A549 (cell line): ENCODE results near the gene FRMD4A. TPM values are rescaled to one million over a fixed set of nuclear protein-coding genes. Genes with fewer than 3 reads are reported as not detected.

ENCODE experiments used
- ATAC-seq, 2 experiments: fragments of 200-7000 bp in 1 of 2; fragments of >200 bp in 1 of 2; cut with Nextera tagmentation in 1 of 2; cut with Tn5 transposase in 1 of 2; 3 replicates each; pipeline versions ENCODE4 v1.8.0 to v1.9.1; 2018 to 2020; ENCODE audit warnings: mild to moderate bottlenecking in 1 of 2, moderate library complexity in 1 of 2
- CTCF ChIA-PET: fragments of 300-600 bp; sonication (Branson Sonifier 250); formaldehyde crosslinking; extraction: SDS; loops from one replicate; lab custom pipeline; 2021; ENCODE audit warnings: antibody characterized with exemption, inconsistent platforms; lab: Yijun Ruan, JAX
- POLR2A ChIA-PET: fragments of 350-600 bp; formaldehyde crosslinking; extraction: SDS; loops from one replicate; lab custom pipeline; 2021; ENCODE audit warnings: antibody characterized with exemption, inconsistent platforms; lab: Yijun Ruan, JAX
- DNase-seq, 2 experiments: peaks; one replicate each; pipeline versions ENCODE4 v3.0.0 to v3.0.0-alpha.2; 2011 to 2016; ENCODE audit warnings: low read depth in 1 of 2, low spot score in 1 of 2
- FAIRE-seq: peaks from 2 replicates; lab custom pipeline; 2011; peaks lifted over from hg19 to GRCh38; lab: Jason Lieb, UNC
- H3K27ac ChIP-seq, 2 experiments: fragments of >200 bp; sonication (Bioruptor Twin); formaldehyde crosslinking; 3 replicates each; pipeline ENCODE4 v1.5.1; 2016 to 2017
- H3K4me1 ChIP-seq: fragments of >200 bp; sonication (Bioruptor Twin); formaldehyde crosslinking; 3 replicates; pipeline ENCODE4 v1.6.1; 2016
- H3K4me2 ChIP-seq: fragments of >200 bp; sonication (Bioruptor Twin); formaldehyde crosslinking; 3 replicates; pipeline ENCODE4 v1.6.1; 2016
- H3K4me3 ChIP-seq: fragments of >200 bp; sonication (Bioruptor Twin); formaldehyde crosslinking; 3 replicates; pipeline ENCODE4 v1.5.1; 2016
- H3K9me3 ChIP-seq: fragments of >200 bp; sonication (Bioruptor Twin); formaldehyde crosslinking; 3 replicates; pipeline ENCODE4 v1.6.1; 2016
- EP300 ChIP-seq, 2 experiments: fragments of >200 bp; sonication (Bioruptor Twin); formaldehyde crosslinking; IDR thresholded peaks; 2 replicates in 1 of 2; 3 replicates in 1 of 2; pipeline ENCODE4 v1.6.1; 2016 to 2017
- ESRRA ChIP-seq: fragments of 150-350 bp; IDR thresholded peaks from 2 replicates; pipeline ENCODE4 v1.6.1; 2014; ENCODE audit warnings: mild to moderate bottlenecking, low read length, borderline replicate concordance
- FOSB ChIP-seq: fragments of 250-450 bp; sonication (Bioruptor Pico); IDR thresholded peaks from 2 replicates; pipeline ENCODE4 v1.5.0; 2020; ENCODE audit warnings: mild to moderate bottlenecking, moderate library complexity
- FOSL2 ChIP-seq, 2 experiments: fragments of 450-650 bp in 1 of 2; fragments of >200 bp in 1 of 2; sonication (Bioruptor Twin) in 1 of 2; formaldehyde crosslinking; IDR thresholded peaks; 2 replicates each; pipeline versions ENCODE4 v1.5.0 to v1.6.1; 2016 to 2020; ENCODE audit warnings: mild to moderate bottlenecking in 1 of 2, moderate library complexity in 1 of 2
- FOXS1 ChIP-seq: fragments of 250-450 bp; sonication (Bioruptor Pico); IDR thresholded peaks from 2 replicates; pipeline ENCODE4 v1.5.0; 2020; ENCODE audit warnings: mild to moderate bottlenecking, moderate library complexity
- GATA3 ChIP-seq: IDR thresholded peaks from 2 replicates; pipeline ENCODE4 v1.6.1; 2012; ENCODE audit warnings: borderline replicate concordance
- HDAC2 ChIP-seq: fragments of 200-600 bp; sonication (generic); IDR thresholded peaks from 2 replicates; pipeline ENCODE4 v1.6.1; 2016
- HEYL ChIP-seq: fragments of 250-450 bp; sonication (Bioruptor Pico); IDR thresholded peaks from 2 replicates; pipeline ENCODE4 v1.8.0; 2021; ENCODE audit warnings: mild to moderate bottlenecking, moderate library complexity
- HOXA7 ChIP-seq: fragments of 250-450 bp; sonication (Bioruptor Pico); IDR thresholded peaks from 2 replicates; pipeline ENCODE4 v1.5.0; 2020; ENCODE audit warnings: mild to moderate bottlenecking, moderate library complexity
- HOXB5 ChIP-seq: fragments of 250-450 bp; sonication (Bioruptor Pico); IDR thresholded peaks from 2 replicates; pipeline ENCODE4 v1.5.0; 2020; ENCODE audit warnings: mild to moderate bottlenecking, moderate library complexity
- KDM5A ChIP-seq: fragments of 200-600 bp; sonication (generic); IDR thresholded peaks from 2 replicates; pipeline ENCODE4 v1.6.1; 2016; ENCODE audit warnings: antibody characterized with exemption, mild to moderate bottlenecking
- MAZ ChIP-seq: fragments of 150-350 bp; IDR thresholded peaks from 2 replicates; pipeline ENCODE4 v1.6.1; 2014; ENCODE audit warnings: antibody characterized with exemption, low read depth, low read length, borderline replicate concordance
- REST ChIP-seq: fragments of 200-600 bp; sonication (generic); IDR thresholded peaks from 2 replicates; pipeline ENCODE4 v1.6.1; 2016; ENCODE audit warnings: antibody characterized with exemption, mild to moderate bottlenecking, moderate library complexity
- RNF2 ChIP-seq: fragments of 200-600 bp; sonication (generic); IDR thresholded peaks from 2 replicates; pipeline ENCODE4 v1.6.1; 2016; ENCODE audit warnings: low read depth, mild to moderate bottlenecking, antibody characterized with exemption, moderate library complexity, borderline replicate concordance
- SREBF2 ChIP-seq: fragments of 450-650 bp; IDR thresholded peaks from 2 replicates; pipeline ENCODE4 v1.6.1; 2014; ENCODE audit warnings: mild to moderate bottlenecking, moderate library complexity
- ZC3H11A ChIP-seq: fragments of 450-650 bp; IDR thresholded peaks from 2 replicates; pipeline ENCODE4 v1.6.1; 2014; ENCODE audit warnings: antibody characterized with exemption, mild to moderate bottlenecking
- WGBS: methylation state at CpG from one replicate; pipeline ENCODE4 v1.1.6; 2017; ENCODE audit errors: missing lambda C conversion rate; 5-methylcytosine and 5-hydroxymethylcytosine counted together
- polyA plus RNA-seq, 4 experiments: library from polyadenylated mRNA; depleted of rRNA in 3 of 4; stranded (reverse); fragments of >200 nt; fragmentation: RNase III in 1 of 4; extraction: RNeasy Plus Mini Kit Qiagen cat#74134 plus additional on column Dnase treatment in 1 of 4; gene quantifications; 2 replicates in 3 of 4; 3 replicates in 1 of 4; pipeline ENCODE4 v1.2.3, GENCODE V29; 2011 to 2017
- TF ChIP-seq, protein P1 (sequence below): IDR thresholded peaks from 2 replicates; pipeline ENCODE4 v1.6.1; 2012
- TF ChIP-seq, protein P2 (sequence below): fragments of 150-350 bp; IDR thresholded peaks from 2 replicates; pipeline ENCODE4 v1.6.1; 2014; ENCODE audit warnings: low read depth, mild to moderate bottlenecking, low read length

The FRMD4A gene
- polyA plus RNA-seq, 2 of the 4 experiments (the other 2 are of a cell fraction), result 2.5 to 4.7 TPM

DNA sequence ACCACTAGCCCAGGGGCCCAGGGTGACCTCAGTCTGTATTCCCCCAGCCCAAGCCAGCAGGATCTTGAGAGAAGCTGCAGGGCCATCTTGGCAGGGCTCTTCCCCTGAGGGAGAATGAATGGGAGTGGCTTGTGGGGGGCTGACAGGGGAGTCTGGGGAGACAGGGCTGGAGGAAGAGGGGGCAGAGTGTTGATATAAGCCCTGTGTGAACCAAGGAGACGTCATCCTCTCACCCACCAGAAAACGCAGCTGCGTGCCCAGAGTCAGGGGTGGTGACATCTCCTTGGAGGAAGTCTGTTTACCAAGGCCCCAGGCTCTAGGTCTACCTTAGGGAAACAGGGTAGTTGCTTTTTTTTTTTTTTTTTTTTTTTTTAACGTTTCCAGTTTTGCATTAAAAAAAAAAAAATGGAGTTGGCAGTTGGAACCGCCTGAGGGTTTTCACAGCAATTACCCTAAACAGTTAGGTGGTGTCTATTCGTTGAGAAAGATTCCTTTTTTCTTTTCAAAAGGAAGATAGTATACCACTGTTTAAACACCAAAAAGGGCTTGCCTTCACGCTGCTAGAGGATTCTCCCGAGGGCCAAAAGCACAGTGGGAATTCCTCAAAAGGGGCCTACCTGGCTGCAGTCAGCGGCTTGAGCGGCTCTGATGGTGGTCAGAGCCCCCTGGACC is 630.1 kb downstream of the FRMD4A start:
- TF ChIP-seq, protein P1, sequence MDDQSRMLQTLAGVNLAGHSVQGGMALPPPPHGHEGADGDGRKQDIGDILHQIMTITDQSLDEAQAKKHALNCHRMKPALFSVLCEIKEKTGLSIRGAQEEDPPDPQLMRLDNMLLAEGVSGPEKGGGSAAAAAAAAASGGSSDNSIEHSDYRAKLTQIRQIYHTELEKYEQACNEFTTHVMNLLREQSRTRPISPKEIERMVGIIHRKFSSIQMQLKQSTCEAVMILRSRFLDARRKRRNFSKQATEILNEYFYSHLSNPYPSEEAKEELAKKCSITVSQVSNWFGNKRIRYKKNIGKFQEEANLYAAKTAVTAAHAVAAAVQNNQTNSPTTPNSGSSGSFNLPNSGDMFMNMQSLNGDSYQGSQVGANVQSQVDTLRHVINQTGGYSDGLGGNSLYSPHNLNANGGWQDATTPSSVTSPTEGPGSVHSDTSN, result no peak
- TF ChIP-seq, protein P2, sequence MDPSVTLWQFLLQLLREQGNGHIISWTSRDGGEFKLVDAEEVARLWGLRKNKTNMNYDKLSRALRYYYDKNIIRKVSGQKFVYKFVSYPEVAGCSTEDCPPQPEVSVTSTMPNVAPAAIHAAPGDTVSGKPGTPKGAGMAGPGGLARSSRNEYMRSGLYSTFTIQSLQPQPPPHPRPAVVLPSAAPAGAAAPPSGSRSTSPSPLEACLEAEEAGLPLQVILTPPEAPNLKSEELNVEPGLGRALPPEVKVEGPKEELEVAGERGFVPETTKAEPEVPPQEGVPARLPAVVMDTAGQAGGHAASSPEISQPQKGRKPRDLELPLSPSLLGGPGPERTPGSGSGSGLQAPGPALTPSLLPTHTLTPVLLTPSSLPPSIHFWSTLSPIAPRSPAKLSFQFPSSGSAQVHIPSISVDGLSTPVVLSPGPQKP, result no peak
- TF ChIP-seq RNF2, result no peak
- TF ChIP-seq SREBF2, result no peak
- no peak for TF ChIP-seq HOXB5 (CRISPR knock-in tag)
- no peak for TF ChIP-seq REST
- TF ChIP-seq GATA3, result no peak
- no peak for TF ChIP-seq ESRRA
- TF ChIP-seq EP300 (IDR thresholded peaks at IDR 0.05), result no peak
- TF ChIP-seq FOXS1, result no peak
- TF ChIP-seq, all 56 proteins: peak for 0
- POLR2A ChIA-PET, result no interaction called here
- Histone ChIP-seq H3K4me1 (peaks cover 14% of the 10 kb centered on the region; the same call in 2 of the 3 replicates), H3K4me2 (no peak overlapping the region), H3K27ac (no peak overlapping the region), H3K9me3 (no peaks in the 10 kb centered on the region), H3K4me3 (no peak overlapping the region)
- WGBS, result 83% methylated on average over 10 of the region's 10 CpGs
- DNase-seq, result no peak
- CTCF ChIA-PET, result no interaction called here
- no peak for ATAC-seq
- no peak for FAIRE-seq

DNA sequence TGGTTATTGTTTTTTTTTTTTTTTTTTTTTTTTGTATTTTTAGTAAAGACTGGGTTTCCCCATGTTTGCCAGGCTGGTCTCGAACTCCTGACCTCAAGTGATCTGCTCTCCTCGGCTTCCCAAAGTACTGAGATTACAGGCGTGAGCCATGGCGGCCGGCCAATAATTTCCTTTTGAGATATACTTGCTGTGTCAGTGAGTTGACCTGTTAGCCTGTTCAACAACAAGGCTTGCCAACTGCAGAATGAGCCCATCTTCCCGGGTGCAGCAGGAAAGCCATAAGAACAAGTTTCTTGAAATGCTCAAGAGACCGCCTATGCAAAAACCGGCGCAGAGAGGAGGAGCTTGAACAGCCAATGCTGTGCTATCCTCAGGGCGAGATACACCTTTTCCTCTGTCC is 631.5 kb downstream of the FRMD4A start:
- H3K4me3 ChIP-seq, result no peak overlapping the region
- TF ChIP-seq HOXA7 (CRISPR knock-in tag), result no peak
- TF ChIP-seq, protein P1, result no peak
- no peak for TF ChIP-seq FOXS1
- TF ChIP-seq ZC3H11A, result no peak
- no peak for TF ChIP-seq FOSB (CRISPR knock-in tag)
- no peak for TF ChIP-seq FOSL2 (IDR thresholded peaks at IDR 0.05)
- TF ChIP-seq FOSL2 (CRISPR knock-in tag; IDR thresholded peaks at IDR 0.05), result no peak
- TF ChIP-seq HDAC2, result no peak
- TF ChIP-seq HEYL, result no peak
- no peak for TF ChIP-seq KDM5A
- no peak for TF ChIP-seq MAZ
- TF ChIP-seq, protein P2, result no peak
- peaks cover 14% of the 10 kb centered on the region; the same call in 2 of the 3 replicates for H3K4me1 ChIP-seq
- no peak overlapping the region for H3K4me2 ChIP-seq
- CTCF ChIA-PET, result interaction anchor here (1.0 kb wide), 1 partner anchor 33 kb away, joined by 4 read pairs; no protein-coding TSS in a partner anchor
- no peak overlapping the region for H3K27ac ChIP-seq
- FAIRE-seq (no peak), ATAC-seq (no peak), DNase-seq (no peak)
- POLR2A ChIA-PET, result no interaction called here
- WGBS, result 88% methylated on average over 10 of the region's 10 CpGs
- no peaks in the 10 kb centered on the region for H3K9me3 ChIP-seq
